ENCODE results near the gene ZNF768. TPM values are rescaled to one million over a fixed set of nuclear protein-coding genes. Genes with fewer than 3 reads are reported as not detected.
A peak's percentile ranks its signal among the peaks of the same experiment; 100 is the strongest.

ZNF768 gene
- total RNA-seq, result 10 to 100 TPM; 21.0 to 22.5 TPM

DNA sequence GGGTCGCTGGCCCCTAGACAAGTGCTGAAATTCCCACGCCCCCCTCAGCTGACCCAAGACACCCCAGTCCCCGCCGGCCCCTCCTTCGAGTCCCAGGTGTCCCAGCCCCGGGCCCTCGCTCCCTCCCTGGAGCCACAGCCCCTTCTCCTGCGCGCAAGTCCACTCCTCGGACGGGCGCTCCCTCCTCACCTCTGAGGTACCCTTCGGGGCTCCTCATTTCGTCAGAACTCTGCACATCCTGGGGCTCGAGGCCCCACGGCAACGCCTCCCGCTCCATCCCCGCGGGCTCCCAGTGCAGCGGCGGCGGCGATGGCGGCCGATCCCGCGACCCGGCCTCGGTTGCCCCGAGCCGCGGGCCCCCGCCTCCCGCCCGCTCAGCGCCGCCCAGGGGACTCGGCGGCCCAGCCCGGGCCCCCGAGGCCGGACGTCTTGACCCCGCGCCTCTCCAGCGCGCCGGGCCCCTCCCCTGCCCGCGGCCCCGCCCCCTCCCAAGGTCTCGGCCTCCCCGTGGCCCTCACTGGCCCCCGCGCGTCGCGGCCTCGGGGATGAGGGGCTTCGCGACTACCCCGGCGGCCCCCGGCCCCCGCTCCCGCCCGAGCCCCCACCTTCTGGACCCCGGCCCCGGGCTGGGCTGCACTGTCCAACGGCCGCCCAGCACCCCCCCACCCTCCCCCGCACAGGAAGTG, at the start of gene ZNF768:
TSS of gene ZNF768 (minus strand) at position 430 of the 686 bp plus-strand sequence. CDS start at position 277, 153 bp downstream.
- H3K27me3 Mint-ChIP-seq (ENCODE audit: low read depth), result no peaks in the 10 kb centered on the region
- ATAC-seq (replicated peaks in 1 of 2), result peak; percentile 45 to 56
- peak within 1 kb of the TSS; percentile 80 to 86 for H3K4me3 Mint-ChIP-seq
- H3K4me1 Mint-ChIP-seq (ENCODE audit: low read depth), result peaks cover 50% of the 10 kb centered on the region
- peaks cover 2 to 5% of the 10 kb centered on the region in 2 donors for H3K36me3 Mint-ChIP-seq (ENCODE audit: insufficient read depth in 2 of 2)
- DNase-seq, result peak in 1 of 2 donors; percentile 52
- no peaks in the 10 kb centered on the region for H3K9me3 Mint-ChIP-seq
- peak within 1 kb of the TSS; percentile 22 for H3K27ac Mint-ChIP-seq

DNA sequence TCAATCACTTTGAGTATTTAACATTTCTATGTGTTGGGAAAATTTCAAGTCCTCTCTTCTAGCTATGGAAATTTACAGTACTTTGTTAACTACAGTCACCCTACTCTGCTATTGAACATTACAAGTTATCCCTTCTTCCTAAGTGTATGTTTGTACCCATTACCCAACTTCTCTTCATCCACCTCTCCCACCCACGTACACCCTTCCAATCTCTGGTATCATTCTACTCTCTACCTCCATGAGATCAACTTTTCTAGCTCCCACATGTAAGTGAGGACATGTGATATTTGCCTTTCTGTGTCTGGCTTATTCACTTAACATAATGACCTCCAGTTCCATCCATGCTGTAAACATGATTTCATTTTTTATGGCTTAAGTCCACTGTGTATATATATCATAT, 48.3 kb upstream of the ZNF768 start:
- Mint-ChIP-seq H3K4me3 (peak overlapping the region; percentile 3 to 17), H3K27ac (peak overlapping the region; percentile 58)
- DNase-seq, result no peak

DNA sequence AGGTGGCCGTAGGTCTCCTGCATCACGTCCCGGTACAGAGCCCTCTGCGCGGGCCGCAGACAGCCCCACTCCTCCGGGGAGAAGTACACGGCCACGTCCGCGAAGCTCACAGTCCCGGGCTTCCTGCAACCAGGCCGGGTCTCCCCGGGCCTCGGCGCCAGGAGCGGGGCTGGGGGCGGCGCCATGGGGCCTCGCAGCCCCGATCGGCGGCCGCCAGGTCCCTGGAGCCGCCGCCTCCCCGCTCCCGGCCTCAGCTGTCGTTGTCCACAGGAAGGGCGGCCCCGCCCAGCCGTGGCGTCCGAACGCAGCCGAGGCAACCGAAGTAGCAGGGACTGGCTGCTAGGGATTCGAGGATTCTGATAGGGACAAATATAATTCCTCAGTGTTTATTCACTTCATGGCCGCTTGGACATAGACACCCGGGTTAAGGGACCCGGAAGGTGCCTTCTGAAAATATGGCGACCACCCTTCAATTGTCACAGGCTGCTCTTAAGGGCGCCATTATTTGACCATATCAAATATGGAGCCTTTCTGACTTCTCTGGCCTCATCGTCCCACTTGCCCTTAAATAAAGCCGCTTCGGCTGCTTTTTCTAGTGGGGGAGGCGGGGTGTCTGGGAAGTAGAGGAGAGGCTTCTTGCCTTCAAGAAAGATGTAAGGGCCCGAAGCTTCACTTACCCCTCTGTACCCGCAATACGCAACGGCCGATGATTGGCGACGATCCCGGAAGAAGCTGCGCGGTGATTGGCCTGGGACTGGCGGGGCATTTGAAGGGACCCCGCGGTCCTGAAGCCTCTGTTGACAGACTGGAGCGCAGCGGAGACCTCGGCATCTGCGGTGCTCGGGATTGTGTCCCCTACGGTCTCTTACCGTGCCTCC, 45.3 kb upstream of the ZNF768 start, which contains the start of gene ZNF688:
TSS of gene ZNF688 (minus strand) at position 270 of the 878 bp plus-strand sequence. CDS start at position 185, 85 bp downstream.
- Mint-ChIP-seq H3K27ac (peak within 1 kb of the TSS; percentile 95), H3K4me1 (ENCODE audit: low read depth) (peaks cover 70% of the 10 kb centered on the region)
- ATAC-seq (replicated peaks in 1 of 2), result peak; percentile 76 to 83

More for the DNA sequence above, 48.3 kb upstream of the ZNF768 start:
- H3K27me3 Mint-ChIP-seq (ENCODE audit: low read depth), result no peaks in the 10 kb centered on the region
- H3K4me1 Mint-ChIP-seq (ENCODE audit: low read depth), result peaks cover 41% of the 10 kb centered on the region
- no peaks in the 10 kb centered on the region for H3K9me3 Mint-ChIP-seq
- no peaks in the 10 kb centered on the region for H3K36me3 Mint-ChIP-seq (ENCODE audit: insufficient read depth in 2 of 2)
- ATAC-seq (replicated peaks in 1 of 2), result no peak

DNA sequence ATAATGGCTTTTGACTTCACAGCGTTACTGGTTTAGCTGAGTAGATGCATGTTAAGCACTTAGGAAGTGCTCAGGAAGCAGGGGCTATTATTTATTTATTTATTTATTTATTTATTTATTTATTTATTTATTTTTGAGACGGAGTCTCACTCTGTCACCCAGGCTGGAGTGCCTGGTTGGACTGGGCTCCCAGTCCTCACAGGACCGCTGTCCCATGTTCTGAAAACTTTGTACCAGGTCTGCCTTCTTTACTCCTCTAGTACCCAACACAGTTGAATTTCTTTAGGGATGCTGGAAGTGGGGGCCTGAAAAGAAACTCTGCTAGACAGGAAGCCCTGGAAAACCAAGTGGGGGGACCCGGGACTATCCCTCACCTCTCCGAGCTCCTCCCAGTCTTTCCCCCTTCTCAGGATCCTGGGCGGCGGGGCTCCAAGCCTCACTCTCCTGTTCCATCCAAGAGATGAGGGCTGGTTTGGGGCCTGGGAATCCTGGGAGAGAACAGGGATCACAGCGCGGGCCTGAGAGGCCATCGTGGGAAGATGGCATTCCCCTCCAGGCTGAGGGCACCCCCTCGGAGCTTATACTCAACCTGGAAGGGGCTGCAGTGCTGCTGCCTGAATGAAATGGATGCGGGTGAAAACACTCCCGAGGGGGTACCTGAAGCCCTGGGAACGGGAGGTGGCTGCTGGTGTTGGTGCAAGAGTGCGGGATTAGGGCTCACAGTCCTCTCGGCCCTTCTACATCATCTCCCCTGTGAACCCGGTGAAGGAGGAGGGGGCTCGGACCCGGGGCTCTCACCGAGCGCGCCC, 44.5 kb upstream of the ZNF768 start:
- Mint-ChIP-seq H3K27me3 (ENCODE audit: low read depth) (no peaks in the 10 kb centered on the region), H3K27ac (peak overlapping the region; percentile 56)
- no peak for ATAC-seq (replicated peaks in 1 of 2)

More for the DNA sequence above, 45.3 kb upstream of the ZNF768 start, which contains the start of gene ZNF688:
- Mint-ChIP-seq H3K4me3 (peak within 1 kb of the TSS; percentile 96), H3K27me3 (ENCODE audit: low read depth) (no peaks in the 10 kb centered on the region), H3K36me3 (ENCODE audit: insufficient read depth in 2 of 2) (no peaks in the 10 kb centered on the region), H3K9me3 (no peaks in the 10 kb centered on the region)
- peak; percentile 92 to 96 for DNase-seq

DNA sequence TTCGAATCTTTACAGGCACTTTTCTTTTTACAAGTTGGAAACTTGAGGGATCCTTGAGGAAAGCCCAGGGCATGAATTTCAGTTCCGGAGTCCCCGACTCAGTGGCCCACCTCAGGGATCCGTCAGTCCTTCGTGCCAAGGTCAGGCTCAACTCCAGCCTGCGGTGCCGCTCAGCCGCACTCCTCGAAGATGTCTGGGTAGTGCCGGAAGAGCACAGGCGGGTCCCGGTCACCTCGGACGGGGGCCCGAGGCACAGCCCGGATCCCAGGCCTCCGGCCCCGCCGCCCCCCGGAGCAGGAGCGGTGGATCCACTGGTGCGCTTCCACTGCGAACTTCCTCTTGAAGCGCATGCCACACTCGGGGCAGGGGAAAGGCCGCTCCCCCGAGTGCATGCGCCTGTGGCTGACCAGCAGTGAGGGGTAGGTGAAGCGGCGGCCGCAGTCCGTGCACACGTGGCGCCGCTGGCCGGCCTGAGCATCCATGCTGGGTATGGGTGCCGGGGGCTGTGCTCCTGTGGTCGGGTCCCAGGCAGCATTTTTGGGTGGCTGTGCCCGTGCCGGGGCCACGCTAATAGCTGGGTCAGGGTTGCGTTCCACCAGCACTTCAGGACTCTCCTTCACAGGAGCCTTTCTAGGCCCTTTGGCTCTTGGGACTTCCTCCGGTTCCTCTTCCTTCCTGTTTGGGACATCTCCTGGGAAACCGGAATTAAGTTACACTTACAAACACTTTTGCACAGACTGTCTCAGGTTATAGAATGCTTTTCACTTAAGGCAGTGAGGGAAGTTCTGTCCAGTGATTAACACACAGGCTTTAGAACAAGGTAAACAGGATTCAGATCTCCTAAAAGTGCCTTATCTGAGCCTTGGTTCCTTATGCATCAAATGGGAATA, 43.6 kb upstream of the ZNF768 start:
- no peak for ATAC-seq (replicated peaks in 1 of 2)
- peaks cover 63% of the 10 kb centered on the region for H3K4me1 Mint-ChIP-seq (ENCODE audit: low read depth)
- H3K36me3 Mint-ChIP-seq (ENCODE audit: insufficient read depth in 2 of 2), result no peaks in the 10 kb centered on the region
- peak overlapping the region; percentile 53 to 93 for H3K4me3 Mint-ChIP-seq
- no peaks in the 10 kb centered on the region for H3K9me3 Mint-ChIP-seq
- no peak overlapping the region for H3K27ac Mint-ChIP-seq
- DNase-seq, result no peak
- H3K27me3 Mint-ChIP-seq (ENCODE audit: low read depth), result no peaks in the 10 kb centered on the region

More for the DNA sequence above, 44.5 kb upstream of the ZNF768 start:
- DNase-seq, result no peak
- H3K4me1 Mint-ChIP-seq (ENCODE audit: low read depth), result peaks cover 72% of the 10 kb centered on the region
- no peaks in the 10 kb centered on the region for H3K9me3 Mint-ChIP-seq
- H3K36me3 Mint-ChIP-seq (ENCODE audit: insufficient read depth in 2 of 2), result no peaks in the 10 kb centered on the region
- peak overlapping the region; percentile 87 to 93 for H3K4me3 Mint-ChIP-seq

DNA sequence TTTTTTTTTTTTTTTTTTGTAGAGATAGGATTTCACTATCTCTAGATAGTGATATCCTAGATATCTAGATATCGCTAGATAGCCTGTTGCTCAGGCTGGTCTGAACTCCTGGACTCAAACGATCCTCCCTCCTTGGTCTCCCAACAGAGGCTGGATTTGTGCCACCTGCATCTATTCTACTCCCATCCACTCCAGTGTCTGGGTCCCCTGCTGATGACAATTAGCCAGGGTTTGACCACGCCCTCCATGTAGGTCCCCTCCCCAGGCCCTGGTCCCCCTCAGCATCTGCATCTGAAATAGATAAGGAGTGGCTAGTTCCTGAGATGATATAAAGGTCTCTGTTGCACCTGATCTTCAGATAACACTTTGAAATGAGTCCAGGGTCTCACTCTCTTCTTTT, 42.9 kb upstream of the ZNF768 start:
- no peaks in the 10 kb centered on the region for H3K36me3 Mint-ChIP-seq (ENCODE audit: insufficient read depth in 2 of 2)
- ATAC-seq (replicated peaks in 1 of 2) (no peak), DNase-seq (no peak)
- peaks cover 56% of the 10 kb centered on the region for H3K4me1 Mint-ChIP-seq (ENCODE audit: low read depth)
- no peaks in the 10 kb centered on the region for H3K9me3 Mint-ChIP-seq
- H3K27ac Mint-ChIP-seq, result peak overlapping the region; percentile 40
- no peaks in the 10 kb centered on the region for H3K27me3 Mint-ChIP-seq (ENCODE audit: low read depth)
- peak overlapping the region in 1 of 2 donors; percentile 24 for H3K4me3 Mint-ChIP-seq

- DNase-seq, result peak; percentile 50 to 62
- ATAC-seq (replicated peaks in 1 of 2), result peak; percentile 59 to 61
- Mint-ChIP-seq H3K9me3 (no peaks in the 10 kb centered on the region), H3K27ac (peak overlapping the region; percentile 98), H3K4me1 (ENCODE audit: low read depth) (peaks cover 48% of the 10 kb centered on the region), H3K27me3 (ENCODE audit: low read depth) (no peaks in the 10 kb centered on the region), H3K36me3 (ENCODE audit: insufficient read depth in 2 of 2) (no peaks in the 10 kb centered on the region), H3K4me3 (peak overlapping the region; percentile 81 to 93)
Observed at GRCh38 chr16:30567991-30568638, 41.7 kb upstream of the ZNF768 start.

GRCh38 chr16:30567160-30567990, 41.0 kb upstream of the ZNF768 start:
- DNase-seq (peak; percentile 71 to 84), ATAC-seq (replicated peaks in 1 of 2) (peak; percentile 47 to 59)
- H3K4me1 Mint-ChIP-seq (ENCODE audit: low read depth), result peaks cover 45% of the 10 kb centered on the region
- H3K27me3 Mint-ChIP-seq (ENCODE audit: low read depth), result no peaks in the 10 kb centered on the region
- peak overlapping the region; percentile 81 to 93 for H3K4me3 Mint-ChIP-seq
- H3K9me3 Mint-ChIP-seq, result no peaks in the 10 kb centered on the region
- peak overlapping the region; percentile 98 for H3K27ac Mint-ChIP-seq
- no peaks in the 10 kb centered on the region for H3K36me3 Mint-ChIP-seq (ENCODE audit: insufficient read depth in 2 of 2)

DNA sequence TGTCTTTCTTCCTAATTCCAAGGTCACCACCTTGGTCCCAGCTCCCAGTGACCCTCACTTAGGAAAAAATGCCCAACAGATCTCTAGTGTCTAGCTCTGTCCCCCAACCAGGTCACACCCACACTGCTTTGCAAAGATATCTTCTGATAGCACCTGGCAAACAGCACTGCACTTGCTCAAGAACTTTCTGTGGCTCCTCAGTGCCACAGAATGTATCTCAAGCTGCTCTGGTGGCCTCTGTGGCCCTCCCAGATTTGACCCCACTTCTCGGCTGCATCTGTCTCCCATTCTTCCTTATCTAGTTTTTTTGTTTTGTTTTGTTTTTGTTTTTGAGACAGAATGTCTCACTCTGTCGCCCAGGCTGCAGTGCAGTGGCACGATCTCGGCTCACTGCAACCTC, 40.2 kb upstream of the ZNF768 start:
- ATAC-seq (replicated peaks in 1 of 2) (no peak), DNase-seq (no peak)
- no peaks in the 10 kb centered on the region for H3K36me3 Mint-ChIP-seq (ENCODE audit: insufficient read depth in 2 of 2)
- H3K27me3 Mint-ChIP-seq (ENCODE audit: low read depth), result no peaks in the 10 kb centered on the region
- peaks cover 44% of the 10 kb centered on the region for H3K4me1 Mint-ChIP-seq (ENCODE audit: low read depth)
- no peak overlapping the region for H3K4me3 Mint-ChIP-seq
- H3K27ac Mint-ChIP-seq, result peak overlapping the region; percentile 83
- H3K9me3 Mint-ChIP-seq, result no peaks in the 10 kb centered on the region

- Mint-ChIP-seq H3K27ac (no peak overlapping the region), H3K4me3 (no peak overlapping the region), H3K36me3 (ENCODE audit: insufficient read depth in 2 of 2) (no peaks in the 10 kb centered on the region), H3K27me3 (ENCODE audit: low read depth) (no peaks in the 10 kb centered on the region), H3K4me1 (ENCODE audit: low read depth) (peaks cover 48% of the 10 kb centered on the region), H3K9me3 (no peaks in the 10 kb centered on the region)
- DNase-seq (no peak), ATAC-seq (replicated peaks in 1 of 2) (no peak)
Observed at GRCh38 chr16:30565984-30566383, 39.6 kb upstream of the ZNF768 start.

- Mint-ChIP-seq H3K9me3 (no peaks in the 10 kb centered on the region), H3K36me3 (ENCODE audit: insufficient read depth in 2 of 2) (no peaks in the 10 kb centered on the region), H3K27ac (no peak overlapping the region), H3K4me3 (no peak overlapping the region), H3K27me3 (ENCODE audit: low read depth) (no peaks in the 10 kb centered on the region), H3K4me1 (ENCODE audit: low read depth) (peaks cover 47% of the 10 kb centered on the region)
- DNase-seq (no peak), ATAC-seq (replicated peaks in 1 of 2) (no peak)
Observed at GRCh38 chr16:30565526-30565925, 39.2 kb upstream of the ZNF768 start.

Measured in activated T-cell treated with anti-CD3 and anti-CD28 coated beads, Interleukin-2, amount 50 U/mL, for 72 hours (primary cell).